NCI-H187 treated with DMSO at 0.1 percent for 48 hours (cell line): ENCODE data around the gene AK9.
A peak's percentile ranks its signal among the peaks of the same experiment; 100 is the strongest.

ENCODE experiments used
- DNase-seq: peaks from one replicate; lab custom pipeline; 2025; lab: John Stamatoyannopoulos, UW

The AK9 gene

DNA sequence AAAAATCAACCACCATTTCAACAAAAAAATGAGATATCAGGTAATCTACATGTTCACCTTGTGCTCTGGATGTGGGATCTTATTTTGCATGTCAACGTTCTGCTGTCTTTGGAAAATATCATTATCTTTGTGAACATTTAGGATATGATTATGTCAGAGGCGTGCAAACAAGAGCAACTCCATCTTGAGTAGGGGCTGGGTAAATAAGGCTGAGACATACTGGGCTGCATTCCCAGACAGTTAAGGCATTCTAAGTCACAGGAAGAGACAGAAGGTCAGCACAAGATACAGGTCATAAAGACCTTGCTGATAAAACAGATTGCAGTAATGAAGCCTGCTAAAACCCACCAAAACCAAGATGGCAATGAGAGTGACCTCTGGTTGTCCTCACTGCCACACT is 179.2 kb downstream of the AK9 start:
- DNase-seq: no peak

DNA sequence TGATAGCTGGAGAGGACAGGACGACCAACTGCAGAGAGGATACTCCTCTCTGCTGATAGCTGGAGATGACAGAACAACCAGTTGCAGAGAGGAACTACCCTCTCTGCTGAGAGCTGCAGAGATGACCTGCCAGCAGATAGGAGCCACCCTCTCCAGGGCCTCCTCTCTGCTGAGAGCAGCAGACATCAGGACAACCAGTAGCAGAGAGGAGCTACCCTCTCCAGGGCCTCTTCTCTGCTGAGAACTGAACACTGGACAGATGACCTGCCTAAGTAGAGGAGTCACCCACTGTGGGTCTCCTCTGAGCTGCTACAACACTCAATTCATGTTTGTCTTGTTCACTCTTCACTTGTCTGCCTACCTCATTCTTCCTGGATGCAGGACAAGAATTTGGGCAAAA is 180.6 kb downstream of the AK9 start:
- DNase-seq: no peak

DNA sequence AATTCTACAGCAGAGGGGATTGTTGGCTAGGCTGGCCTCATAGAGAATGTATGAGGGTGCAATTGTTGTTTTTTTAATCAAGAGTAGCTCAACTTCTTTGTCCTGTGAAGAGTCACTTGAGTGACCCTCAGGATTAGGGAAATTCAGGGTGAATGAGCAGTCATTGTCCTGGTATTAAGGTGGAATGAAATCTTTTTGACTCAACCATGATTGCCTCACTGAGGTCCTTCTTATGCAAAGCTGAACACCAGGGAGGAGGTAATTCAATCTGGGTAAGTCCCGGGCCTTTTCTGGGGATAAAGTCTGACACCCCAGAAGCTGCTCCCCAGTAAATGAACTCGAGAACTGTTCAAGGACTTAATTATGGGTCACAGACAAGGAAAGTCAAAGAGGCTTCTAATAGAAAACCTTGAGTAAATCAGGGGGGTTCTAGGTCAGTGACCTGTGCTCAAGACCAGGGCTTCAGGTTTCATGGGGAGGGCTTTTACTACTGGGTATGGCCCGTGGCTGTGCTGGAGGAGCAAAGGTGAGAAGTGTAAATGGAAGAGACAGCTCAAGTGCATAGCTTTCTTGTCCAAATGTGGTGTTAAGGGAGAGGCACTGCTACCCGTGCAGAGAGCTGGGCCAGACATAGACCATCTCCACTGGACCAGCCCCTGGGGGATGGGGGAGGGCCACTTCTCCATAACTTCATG is 182.7 kb downstream of the AK9 start:
- DNase-seq: no peak

DNA sequence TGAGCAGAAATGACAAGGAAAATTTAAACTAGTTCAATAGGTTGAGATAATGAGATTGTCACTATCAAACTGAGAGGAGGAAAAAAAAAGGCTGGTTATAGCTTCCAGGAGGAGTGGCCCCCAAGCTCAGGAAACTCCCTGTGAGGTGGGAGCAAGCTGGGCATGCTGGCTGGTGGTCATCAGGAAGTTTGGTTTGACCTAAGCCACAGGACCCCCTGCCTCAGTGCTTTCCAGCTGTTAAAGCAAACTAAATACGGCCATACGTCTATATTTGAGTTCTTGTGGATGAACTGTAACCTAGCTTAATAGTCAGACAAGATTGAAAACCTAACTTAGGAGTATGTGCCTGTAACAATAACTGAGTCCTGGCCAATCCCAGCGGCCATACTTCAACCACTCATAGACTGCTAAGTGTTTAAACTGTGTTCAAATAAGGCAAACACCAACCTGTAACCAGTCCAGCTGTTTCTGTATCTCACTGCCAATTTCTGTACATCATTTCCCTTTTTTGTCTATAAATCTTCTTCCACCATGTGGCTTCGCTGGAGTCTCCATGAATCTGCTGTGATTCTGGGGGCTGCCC is 183.4 kb downstream of the AK9 start:
- DNase-seq: no peak

DNA sequence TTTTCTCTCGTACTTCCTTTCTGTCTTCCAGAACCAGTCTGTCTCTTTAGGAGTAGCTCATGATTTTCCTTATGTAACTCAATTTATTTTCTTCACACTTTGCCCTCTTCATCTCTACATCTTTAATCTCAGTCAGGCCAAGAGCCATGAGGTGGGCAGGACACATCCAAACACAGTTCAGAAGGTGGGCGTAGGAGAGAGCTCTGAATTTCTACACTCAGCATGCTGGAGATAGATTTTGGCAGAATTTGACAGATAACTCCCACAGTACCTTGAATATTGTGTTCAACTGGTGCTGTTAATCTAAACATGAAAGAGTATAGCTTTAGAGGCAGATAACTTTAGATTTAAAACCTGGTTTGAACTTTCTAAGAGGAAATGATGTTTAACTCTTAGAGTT is 184.2 kb downstream of the AK9 start:
- DNase-seq: no peak

DNA sequence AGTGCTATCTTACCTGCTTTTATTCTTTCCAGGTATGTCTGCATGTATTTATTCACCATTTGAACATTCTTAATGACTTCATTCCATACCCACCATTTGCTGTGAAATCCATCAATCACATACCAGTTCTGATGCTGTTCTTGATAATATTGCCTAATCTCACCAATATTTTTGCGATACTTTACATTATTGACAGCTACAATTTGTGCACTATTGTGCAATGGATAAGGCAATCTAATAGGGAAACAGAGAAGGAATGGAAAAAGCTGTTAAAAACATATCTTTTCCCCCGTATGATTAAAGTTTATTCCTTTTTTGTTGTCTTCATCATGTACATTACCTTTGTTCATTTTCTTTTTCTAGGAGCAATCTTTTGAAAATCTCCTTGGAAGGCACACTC is 184.7 kb downstream of the AK9 start:
- no peak for DNase-seq

DNA sequence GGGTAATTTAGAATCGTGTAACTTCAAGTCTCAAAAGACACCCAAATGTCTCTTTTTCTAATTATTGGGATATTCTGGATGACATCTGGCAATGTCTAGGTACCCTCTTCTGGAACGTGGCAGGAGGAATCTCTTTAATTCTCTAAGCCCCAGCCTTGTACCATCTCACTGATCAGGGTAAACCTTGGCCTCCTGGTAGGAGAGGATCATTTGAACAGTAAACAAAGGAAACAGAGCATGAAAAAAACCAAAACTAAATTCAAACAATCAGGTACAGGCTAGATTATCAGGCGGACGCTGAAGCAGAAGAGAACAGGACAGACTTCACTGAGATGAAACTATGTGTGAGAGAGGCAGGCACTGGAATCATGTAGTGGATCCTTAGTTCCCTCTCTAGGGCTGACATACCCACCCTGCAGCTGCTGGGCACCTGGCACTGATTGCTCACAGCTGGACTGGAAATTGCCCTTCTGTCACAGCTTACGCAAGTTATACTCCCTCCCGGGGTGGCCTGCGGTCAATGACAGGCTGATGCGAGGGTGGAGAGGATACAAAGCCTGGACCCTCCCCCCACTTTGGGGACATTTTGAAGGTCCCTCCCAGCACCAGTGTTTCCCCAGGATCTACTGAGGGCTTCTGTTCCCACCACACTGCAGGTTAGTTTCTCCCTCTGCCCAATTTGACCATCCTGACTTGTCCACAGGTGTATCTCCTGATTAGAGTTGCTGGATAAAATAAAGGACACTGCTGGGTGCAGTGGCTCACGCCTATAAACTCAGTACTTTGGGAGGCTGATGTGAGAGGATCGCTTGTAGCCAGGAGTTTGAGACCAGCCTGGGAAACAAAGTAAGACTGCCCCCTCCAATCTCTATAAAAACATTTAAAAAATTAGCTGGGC is 187.4 kb downstream of the AK9 start:
- DNase-seq: no peak

DNA sequence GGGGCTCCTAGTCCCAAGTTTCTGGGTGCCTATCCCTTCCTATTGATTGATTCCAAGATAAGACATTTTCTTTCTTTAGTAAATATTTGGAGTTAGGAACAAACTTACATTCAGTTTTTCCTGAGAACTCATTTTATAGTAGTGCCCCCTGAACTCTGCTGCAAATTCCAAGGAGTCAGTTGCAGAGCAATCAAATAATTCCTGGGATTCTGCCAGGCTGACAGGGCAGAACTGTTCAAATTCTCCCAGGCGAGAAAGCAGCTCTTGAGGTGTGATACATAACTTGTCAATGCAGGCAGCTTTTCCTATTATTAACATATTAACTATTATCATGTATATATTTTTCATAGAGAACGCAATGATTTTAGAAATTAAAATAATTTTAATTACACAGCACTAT is 192.1 kb downstream of the AK9 start:
- no peak for DNase-seq

DNA sequence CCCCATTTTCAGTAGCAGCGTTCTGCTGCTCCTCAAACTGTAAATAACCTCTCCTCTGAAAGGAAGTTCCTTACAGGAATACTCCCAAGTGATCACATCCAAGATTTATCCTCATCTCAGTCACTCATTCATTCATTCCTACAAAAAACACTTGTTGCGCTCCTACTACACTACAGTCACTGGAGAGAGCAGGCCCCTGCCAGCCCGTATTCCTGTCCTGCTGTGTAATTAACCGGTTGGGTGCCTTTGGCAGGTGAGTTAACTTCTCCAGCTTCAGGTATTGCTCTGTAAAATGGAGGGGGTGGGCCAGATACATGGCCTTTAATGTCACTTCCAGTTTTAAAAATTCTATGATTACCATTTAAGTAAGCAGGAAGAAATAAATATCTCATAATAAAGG is 192.9 kb downstream of the AK9 start:
- no peak for DNase-seq

DNA sequence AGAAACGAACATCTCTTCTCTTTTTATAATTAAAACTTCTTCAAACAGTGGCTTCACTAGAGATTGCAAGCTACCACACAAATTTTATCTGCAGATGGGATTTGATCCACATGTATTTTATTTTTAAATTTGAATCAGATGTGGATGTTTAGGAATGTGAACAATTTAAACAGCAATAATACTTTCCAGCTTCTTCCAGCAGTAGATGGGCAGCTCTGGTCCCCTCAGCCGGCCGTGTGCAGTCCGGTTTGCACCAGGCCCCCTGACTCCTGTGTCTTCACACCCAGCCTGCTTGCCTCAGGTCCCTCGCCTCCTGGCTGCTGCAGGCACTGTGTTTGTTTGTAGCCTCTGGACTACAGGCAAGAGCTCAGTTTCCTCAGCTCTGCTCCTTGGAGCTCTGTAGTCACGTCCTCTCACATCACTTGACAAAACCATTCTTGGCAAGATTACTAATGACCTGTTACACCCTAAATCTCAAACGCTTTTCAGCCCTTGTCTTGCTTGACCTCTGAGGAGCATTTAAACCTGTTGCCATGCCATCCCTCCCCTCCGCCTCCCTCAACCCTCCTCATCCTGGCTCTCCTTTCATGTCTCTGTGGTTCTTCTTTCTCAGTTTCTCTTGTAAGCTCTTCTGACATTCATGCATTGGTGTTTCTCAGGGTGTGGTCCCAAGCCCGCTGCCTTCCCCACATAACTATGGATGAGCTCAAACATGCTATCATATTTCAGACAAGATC is 194.8 kb downstream of the AK9 start:
- no peak for DNase-seq

DNA sequence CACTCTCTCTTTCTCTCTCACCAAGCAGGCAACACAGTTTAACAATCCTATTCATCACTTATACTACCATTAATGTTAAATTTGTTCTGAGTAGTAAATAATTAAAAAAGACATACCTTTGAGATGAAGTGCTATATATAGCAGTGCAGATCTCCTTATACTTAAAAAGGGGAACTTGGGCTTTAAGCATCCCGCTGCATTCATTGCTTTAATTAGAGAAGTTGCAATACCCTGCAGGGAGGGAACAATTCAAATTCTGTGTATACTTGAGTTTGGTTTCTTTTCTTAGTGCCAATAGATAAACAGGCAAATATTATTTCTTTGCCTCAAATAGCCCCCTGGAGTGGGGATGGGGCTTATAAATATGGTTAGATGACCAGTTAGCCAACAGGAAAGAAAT is 197.1 kb downstream of the AK9 start:
- no peak for DNase-seq

DNA sequence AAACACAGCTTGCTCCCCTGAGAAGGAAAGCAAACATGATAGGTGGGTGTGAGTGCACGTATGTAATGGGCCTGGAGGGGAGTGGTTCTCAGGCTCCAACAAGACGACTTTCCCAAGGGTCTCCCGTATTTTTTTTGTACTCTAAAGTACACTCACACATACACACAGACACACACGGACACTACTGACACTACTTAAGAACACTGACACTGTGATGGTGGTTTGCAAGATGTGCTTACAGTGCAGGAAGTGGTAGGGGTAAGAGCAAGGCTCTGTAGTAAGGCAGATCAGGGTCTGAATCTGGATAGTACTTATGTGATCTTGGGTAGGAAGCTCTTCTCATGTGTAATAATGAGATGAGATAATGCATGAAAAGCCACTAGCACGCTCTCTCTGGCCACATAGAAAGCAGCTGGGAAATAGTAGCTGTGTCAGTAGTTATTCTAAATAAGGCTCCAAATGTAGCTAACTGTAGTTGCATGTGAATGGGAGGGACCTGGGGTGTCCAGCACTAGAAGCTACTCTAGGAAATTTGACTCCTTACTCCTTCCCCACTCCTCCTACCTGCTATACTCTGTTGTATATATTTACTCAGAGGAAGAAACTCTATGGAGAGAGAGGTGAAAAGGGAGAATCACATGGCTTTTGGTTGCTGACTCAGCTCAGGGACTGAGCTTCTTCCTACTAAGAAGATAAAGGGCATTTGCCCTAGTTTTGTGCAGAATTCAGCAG is 199.6 kb downstream of the AK9 start:
- peak; percentile 29 for DNase-seq

DNA sequence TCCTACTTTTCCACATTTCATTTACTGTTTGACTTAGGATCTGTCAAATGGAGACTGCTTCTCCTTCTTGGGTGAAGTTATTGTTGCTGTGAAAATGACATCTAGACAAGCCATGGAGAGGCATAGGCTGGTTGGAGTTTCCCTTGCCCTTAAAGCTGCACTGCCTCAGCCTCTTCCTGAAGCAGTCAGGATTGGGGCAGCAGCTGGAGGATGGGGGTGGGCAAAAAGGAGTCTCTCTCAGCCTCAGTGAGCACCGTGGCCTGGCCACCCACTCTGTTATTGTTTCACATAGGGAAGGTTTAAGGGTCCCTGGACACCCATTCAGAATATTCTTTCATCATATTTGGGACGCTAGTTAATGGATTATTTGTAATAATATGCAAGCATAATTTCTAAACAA is 200.3 kb downstream of the AK9 start:
- no peak for DNase-seq

DNA sequence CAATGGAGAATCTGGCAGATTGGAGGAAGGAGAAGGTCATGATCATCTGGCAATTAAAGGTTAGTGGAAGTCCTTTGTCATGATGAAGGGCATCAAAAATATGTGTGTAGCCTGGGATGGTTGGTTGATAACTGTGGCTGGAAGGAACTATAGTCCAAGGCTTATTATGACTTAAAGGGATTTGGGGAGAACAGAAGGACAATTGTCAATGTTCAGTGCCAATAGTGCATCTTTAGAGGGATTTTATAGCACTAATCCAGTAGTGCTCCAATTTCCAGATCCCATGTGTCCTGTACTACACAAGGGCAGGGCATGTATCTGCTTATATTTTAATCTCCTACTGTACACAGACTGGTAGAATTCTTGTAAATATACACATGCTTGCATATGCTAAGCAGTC is 203.0 kb downstream of the AK9 start:
- no peak for DNase-seq

DNA sequence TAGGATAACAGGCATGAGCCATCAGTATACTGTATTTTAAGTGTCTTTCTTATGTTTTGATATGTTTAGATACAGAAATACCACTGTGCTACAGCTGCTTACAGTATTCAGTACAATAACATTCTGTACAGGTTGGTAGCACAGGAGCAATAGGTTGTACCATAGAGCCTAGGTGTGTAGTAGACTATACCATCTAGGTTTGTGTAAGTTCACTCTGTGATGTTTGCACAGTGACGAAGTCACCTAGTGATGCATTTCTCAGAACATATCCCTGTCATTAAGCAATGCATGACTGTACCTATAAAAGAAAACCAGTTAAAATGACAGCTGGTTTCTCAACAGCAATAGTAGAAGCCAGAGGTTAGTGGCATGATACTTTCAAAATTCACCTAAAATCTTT is 204.9 kb downstream of the AK9 start:
- no peak for DNase-seq

DNA sequence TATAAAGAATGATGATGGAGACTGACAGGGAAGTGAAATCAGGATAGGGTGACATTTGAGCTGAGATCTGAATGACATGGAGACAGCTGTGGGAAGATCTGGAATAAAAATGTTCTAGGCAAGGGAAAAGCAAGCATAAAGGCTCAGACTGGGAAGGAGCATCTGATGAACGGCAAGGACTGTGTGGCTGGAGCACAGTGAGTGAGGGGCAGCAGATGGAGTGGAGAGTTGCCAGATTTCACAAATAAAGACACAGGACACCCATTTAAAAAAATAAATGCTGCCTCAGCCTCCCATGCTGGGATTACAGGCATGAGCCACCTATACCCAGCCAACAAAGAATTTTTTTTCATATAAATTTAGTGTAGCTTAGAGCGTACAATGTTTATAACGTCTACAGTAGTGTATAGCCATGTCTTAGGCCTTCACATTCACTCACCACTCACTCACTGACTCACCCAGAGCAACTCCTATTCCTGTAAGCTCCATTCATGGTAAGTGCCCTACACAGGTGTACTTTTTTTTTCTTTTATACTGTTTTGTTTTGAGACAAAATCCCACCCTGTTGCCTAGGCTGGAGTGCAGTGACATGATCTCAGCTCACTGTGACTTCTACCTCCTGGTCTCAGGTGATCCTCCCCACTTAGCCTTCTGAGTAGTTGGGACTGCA is 205.6 kb downstream of the AK9 start:
- no peak for DNase-seq

DNA sequence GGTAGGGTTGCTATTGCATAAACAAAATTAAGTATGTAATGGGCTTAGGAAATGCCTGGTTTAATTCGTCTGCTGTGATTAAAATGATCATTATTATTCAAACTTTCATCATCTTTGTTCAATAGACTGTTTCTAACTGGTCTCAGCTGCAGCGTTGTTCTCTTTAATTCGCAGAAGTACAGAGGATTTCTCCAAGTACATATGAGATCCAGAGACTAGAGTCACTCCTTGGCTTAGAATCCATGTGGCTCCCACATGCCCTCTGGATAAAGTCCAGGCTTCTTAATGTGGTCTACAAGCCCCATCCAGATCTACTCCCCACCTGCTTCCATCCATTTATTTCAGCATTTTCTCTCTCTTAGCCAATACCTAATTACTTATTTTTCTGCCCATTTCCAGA is 206.9 kb downstream of the AK9 start:
- DNase-seq: no peak

DNA sequence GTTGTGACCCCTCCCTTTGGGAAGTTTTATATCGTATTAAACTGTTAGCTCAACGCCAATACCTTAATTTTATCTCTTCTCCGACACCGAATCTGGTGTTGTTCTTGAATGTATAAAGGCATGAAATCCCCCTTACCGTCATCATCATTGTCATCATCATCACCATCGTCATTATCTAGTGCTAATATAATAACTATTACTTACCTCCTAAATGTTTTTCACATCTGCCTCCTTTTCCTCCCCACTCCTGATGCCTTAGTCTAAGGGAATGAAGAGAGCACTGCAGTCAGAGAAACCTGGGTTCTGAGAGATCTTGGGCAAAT is 207.3 kb downstream of the AK9 start:
- no peak for DNase-seq

DNA sequence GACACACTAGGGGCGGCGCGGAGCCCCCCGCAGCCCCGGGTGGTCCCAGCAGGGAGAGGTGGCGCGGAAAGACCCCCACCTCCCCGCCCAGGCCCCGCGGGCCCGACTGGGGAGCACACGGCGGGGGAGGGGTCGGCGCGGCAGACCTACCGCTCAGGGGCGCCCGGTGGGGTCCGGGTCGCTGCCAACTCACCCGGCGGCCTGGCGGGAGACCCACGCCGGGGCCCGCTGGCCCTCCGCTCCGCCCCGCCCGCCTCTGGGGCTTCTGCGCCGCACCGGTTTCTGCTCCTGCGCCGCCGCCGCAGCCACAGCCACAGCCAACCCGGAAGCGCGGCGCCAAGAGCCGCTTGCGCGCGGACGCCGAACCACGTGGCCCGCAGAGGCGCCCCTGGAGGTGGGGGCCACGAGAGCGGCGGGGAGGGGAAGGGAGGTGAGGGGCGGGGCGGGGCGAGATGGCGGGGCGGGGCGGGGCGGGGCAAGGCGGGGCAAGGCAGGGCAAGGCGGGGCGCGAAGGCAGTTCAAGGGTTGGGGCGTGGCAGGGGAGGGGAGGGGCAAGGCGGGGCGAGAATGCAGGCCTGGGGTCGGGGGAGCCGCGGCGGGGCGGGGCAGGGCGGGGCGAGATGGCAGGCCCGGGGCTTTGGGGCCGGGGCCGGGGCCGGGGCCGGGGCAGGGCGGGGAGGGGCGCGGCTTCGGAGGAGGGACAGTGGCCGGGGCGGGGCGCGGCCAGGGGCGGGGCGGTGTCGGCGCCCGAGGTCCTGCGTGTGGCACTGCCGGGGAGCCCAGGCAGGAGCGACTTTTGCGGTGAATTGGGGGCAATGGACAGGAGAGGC is 207.9 kb downstream of the AK9 start, which contains the start of gene ZBTB24:
Gene ZBTB24 (minus strand): TSS at position 315 of the 830 bp plus-strand sequence. CDS start 1,193 bp downstream, outside the sequence.
- peak; percentile 30 for DNase-seq

DNA sequence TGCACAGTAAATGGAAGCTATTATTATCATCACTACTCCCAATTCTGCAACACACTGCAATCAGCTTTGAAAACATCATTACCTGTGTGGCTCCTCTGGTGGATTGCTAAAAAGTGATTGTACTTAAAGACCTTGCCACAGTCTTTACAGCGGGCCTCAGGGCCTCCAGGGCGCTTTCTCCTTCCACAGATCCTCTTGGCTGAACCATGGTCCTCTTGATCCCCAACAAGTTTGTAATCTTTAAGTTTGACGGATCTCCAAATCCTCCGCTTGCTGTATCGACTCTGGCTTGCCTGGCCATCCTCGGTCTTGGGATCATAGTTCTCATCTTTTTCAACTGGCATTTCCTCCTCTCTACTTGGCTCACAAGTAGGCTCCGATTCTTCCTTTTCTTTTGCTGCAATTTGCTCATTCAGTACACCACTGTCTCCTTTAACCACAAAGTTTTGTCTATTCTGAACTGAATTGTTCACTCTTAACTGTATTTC is 210.0 kb downstream of the AK9 start:
- DNase-seq: no peak
